ENCODE data around the gene CORO6.

Gene CORO6

DNA sequence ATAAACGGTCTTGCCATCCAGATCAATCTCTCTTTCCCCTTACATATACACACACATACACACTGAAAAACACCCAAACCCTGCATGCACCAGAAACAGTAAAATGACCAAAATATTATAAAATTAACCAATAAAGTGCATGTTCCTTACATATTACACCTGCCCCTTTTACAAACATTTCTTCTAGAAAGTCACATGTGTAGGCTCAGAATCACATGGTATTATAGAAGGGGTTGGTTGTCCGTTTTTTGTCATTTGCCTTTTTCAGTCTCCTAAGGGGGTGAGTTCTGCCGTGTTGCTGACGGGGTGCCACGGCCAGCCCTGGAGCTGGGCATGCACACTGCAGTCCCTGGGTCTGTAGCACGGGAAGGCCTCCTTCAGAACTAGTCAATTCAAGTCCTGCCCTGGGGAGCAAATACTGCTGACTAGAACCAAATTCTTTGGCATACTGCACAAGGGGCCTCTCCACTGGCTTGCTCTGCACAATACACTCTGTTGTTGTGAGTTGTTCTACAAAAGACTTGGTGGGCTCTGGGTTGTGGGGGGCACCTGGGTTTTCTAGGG is 8.0 kb upstream of the CORO6 start:
- no peak for DNase-seq (ENCODE audit: low read depth in 2 of 2)

DNA sequence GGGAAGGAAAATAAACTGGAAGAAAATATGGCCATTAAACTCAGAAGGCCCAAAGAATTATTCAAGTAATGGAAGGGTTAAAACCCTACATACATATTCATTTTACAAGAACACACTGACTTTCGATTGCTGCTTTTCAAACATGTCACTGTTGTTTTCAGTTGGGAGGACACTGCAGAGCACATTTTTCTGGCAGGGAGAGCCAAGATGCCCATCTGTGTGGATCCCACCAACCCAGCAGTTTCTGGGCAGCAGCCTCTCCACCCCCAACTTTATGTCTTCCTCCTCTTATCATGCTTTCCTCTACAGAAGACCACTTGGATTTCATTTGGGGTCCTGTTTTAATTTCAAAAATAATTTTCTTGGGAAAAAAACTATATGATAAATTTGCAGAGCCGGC is 7.1 kb upstream of the CORO6 start:
- DNase-seq (ENCODE audit: low read depth in 2 of 2): no peak

DNA sequence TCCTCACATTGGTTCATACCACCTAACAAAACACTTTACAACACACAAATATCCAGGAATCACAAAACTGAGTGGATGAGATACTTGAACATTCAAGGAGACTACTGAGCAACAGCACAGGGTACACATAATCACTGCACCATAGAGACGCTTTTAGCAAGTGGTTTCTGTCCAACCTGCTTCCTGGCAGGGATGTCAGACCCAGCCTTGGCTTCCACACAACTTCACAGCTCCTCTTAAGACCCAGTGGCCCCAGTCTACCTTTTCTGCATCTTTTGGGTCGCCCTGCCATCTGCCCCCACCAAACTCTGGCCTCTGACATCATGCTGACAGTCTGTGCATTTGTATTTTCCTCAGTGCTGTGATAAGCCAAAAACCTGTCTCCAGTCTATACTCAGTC is 5.9 kb upstream of the CORO6 start:
- no peak for DNase-seq (ENCODE audit: low read depth in 2 of 2)

DNA sequence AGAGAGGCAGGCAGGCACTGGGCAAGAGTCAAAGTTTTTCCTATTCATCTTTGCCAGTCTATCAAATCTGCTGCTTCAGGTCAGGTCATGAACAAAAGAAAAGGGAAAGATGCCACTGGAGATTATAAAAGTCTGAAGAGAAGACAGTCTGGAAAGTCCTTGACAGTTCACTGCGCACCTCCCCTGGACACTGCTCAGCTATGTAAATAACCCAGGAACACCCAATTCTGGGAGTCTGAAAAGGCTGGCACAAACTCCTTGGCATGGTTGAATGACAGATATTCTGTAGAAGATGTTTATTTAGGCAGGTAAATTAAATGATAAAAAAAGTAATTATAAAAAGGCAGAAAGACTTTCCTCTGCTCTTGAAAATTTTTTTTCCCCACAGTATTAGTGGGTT is 5.2 kb upstream of the CORO6 start:
- DNase-seq (ENCODE audit: low read depth in 2 of 2): no peak

DNA sequence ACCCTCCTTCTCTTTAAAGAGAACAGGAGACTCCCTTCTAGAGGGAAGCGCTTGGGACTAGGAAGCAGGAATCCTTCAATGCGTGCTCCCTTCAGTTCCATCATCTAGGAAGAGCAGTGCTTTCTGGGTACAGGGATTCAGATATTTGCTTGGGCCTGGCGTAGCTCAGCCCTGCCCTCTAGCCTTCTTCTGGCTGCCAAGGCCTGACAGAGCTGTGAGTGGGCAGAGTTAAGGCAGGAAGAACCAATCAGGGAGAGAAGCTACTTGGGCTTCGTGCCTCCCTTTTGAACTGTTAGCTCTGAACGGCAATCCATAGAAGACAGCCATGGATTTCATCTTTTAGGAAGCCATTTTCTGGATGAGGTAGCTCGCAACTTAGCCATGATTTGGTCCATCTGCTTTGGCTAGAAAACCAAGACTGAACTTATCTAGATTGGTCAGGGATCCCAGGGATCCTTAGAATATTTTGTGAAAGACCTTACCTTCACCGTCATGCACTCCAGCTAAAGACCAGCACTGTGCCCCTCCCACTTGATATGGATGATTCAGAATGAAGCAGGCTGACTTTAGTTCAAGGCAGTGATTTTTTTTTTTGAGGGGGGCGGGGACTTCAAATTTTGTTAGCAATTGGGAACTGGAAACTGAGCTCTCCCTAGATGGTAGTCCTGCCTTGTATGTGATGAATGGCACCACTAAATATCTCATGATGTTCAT is 2.5 kb upstream of the CORO6 start:
- DNase-seq (ENCODE audit: low read depth in 2 of 2): no peak

DNA sequence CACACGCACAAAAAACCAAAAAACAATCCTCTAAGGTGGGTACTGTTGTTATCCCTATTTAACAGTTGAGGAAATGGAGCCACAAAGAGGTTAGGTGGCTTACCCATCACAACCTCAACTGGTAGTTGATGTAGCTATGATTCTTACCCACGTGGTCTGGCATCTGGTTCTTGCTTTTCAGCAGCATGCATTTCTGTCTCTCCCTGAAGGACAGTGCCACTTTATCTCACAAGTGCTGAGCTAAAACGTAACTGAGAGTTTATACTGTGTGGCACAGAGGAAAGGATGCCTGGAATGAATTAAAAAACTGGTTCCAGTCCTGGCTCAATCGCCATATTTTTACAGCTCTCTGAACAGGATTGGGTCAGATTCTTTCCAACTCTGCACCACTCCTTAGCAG is 1.9 kb upstream of the CORO6 start:
- no peak for DNase-seq (ENCODE audit: low read depth in 2 of 2)

DNA sequence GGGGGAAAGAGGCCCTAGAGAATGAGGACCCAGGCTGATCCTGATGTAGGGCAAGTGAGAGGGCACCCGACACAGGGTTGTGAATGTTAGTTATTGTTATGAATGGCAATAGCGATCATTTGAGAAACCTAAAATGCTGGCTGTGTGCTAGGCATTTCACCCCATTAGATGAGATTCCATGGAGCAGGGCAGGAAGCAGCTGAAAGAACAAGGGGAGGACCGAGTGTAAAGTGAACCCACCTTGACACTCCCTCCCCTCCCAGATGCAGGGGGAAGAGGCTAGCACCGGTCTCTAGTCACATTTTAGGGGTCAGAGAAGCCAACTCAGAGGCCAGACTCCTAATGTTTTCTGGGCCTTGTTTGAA is 553 bp upstream of the CORO6 start:
- no peak for DNase-seq (ENCODE audit: low read depth in 2 of 2)

DNA sequence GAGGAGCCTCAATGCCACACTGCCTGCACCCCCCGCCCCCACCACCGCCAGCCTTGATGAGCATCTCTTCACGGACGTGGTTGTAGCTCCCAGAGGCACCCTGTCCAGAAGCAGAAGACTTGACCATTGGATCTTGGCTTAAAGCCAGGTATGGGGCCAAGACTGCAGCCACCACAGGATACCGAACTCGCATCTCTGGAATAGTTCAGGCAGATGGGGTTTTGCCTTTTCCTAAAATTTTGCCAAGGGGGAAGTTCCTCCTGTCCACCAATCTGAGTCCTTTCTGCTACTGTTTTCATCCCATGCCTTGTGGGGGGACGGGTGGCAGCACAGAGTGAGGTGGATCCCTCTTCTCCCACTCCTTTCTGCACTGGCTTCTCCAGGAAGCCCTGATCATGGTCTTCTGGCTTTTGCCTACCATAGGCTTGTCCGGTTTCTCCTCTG is 939 bp downstream of the CORO6 start:
- DNase-seq (ENCODE audit: low read depth in 2 of 2): no peak

DNA sequence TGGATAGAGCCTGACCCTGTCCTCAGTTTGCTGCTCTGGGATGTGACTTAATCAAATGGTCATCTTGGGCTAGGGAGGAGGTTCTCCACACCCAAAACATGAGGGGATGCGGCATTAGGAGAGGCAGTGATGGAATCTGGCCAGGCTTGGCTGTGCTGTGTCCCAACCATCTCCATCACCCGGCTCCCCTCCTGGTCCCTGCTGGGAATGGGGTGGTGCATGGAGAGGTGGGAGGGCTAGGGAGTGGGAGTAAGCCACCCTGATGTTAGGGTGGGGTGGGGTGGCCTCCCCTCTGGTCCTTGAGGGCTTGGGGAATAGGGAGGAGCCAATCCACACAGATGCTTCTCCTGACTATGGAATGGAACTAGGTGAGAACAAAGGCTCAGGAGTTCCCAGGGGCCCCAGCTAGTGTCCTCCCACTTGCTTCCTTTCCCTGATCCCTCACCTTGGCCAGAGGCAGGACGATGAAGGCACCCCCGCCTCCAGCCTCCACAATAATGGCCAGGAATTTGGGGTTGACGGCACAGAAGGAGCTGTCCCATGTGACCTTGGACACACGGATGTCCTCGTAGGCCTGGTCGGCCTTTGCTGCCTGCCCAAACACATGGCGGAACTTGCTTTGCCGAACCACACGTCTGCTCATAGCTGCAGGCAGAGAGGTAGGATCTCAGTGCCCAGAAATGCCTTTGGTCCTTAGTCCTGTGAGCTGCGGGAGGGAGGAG is 1.8 kb downstream of the CORO6 start:
- no peak for DNase-seq (ENCODE audit: low read depth in 2 of 2)

DNA sequence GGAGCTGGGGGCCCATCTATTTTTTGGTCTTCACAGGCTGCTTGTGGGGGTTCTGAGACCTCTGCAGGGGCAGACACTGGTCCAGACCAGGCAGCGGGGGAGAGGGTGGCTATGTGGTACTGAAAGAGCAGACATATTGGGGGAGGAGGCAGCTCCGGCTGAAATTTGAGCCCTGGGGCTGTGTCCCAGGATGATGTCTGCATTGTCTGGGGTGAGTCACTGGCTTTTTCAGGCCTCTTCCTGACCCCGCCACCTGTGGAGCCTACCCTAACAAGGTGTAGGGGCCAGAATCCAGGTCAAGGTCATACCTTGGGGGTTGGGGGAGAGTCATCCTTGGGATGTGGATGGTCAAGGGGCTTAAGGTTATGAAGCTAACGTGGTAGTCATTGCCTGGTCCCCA is 2.4 kb downstream of the CORO6 start:
- no peak for DNase-seq (ENCODE audit: low read depth in 2 of 2)

DNA sequence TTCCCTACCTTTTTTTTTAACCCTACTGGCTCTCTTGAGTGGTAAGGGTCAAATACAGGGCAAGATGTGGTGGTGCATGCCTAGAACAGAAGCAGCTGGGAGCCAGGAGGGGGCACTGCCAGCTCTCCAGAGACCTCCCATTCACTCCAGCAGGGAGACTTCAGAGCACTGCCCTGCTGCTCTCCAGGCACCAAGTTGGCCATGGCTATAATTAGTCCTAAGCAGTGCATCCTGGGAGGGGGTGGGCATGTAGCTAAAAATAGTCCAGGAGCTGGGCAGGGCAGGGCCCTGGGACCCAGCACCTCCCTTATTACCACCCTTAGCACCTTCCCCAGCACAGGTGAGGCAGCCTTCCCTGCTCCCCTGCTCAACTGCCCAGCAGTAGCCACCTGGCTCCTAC is 3.5 kb downstream of the CORO6 start:
- DNase-seq (ENCODE audit: low read depth in 2 of 2): no peak

DNA sequence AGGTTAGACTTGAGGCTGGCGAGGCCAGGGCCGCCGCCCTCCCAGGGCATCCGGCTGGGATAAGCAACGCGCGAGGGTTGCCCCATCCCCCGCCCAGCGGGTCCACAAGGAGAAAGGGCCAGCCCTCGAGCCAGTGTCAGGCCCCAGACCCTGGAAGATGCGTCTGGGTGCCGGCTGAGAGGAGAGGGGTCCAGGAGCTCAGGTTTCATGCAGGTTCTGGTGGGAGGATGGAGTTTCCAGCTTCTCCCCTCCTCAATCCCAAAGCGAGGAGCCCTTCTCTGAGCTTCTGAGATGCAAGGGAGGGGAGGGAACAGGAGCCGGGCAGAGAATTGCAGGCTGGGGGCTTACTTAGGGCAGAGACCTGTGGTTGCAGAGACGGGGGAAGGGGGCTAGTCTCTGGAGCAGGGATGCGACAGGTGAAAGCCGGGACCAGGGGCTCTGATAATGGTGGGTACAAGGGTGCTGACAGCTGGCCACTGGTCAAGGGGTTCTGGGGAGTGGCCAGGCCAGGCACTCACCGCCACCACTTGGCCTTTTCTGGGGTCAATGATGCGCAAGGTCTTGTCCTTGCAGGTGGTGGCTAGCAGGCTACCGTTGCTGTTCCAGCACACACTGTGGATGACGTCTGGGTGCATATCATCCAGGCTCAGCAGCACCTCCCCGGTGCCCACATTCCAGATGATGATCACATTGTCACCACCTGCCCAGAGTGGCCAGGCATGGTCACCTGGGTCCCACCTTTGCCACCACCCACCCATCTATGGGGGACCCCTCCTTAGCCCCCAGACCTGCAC is 4.2 kb downstream of the CORO6 start:
- no peak for DNase-seq (ENCODE audit: low read depth in 2 of 2)

DNA sequence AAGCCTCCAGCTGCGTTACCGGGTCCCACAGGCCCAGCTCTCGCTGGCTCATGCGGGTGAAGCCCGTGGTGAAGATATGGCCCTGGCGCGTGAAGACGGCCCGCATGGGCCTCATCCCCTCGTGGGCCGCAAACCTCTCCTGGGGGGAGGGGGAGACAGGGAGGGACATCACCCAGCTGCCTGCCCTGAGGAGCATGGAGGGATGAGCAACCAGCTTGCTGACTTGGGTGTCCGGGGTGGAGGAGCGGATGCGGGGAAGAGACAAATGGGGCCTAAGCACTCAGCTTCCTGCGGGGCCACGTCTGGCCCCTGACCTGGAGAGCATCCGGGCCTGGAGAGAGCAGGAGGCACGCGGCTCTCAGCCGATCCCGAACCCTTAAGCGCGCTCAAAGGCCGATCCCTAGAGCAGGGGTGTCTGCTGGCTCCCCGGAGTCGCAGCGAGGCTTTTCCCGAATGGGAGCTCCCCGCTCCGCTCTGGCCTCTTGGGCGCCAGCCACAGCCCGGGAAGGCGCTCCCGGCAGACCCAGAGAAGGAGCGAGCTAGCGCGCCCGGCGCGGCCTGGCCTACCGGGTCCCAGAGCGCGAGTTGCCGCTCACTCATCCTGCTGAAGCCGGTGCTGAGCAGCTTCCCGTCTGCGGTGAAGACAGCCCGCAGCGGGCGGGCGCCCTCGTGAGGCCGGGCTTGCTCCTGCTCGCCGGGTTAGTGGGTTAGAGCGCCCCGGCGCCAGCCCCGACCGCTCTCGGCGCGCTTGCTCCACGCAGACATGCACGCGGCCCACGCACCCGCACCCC is 5.0 kb downstream of the CORO6 start:
- DNase-seq (ENCODE audit: low read depth in 2 of 2): peak; percentile 81 to 84

DNA sequence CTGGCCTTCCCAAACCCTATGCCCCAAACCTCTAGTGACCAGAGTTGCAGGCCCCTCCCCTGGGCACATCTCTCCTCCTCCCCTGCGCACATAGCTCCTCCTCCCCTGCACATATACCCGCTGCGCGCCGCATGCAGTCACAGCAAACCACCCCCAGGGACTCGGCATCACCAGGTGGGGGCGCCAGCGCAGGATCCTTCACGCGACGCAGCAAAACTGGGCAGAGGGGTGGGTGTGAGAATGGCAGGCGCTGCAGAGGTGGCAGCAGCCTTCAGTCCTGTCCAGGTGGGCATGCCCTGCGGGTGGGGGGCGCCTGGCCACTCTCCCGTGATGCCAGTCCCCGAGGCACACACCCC is 5.6 kb downstream of the CORO6 start:
- DNase-seq (ENCODE audit: low read depth in 2 of 2): peak; percentile 84 to 91

DNA sequence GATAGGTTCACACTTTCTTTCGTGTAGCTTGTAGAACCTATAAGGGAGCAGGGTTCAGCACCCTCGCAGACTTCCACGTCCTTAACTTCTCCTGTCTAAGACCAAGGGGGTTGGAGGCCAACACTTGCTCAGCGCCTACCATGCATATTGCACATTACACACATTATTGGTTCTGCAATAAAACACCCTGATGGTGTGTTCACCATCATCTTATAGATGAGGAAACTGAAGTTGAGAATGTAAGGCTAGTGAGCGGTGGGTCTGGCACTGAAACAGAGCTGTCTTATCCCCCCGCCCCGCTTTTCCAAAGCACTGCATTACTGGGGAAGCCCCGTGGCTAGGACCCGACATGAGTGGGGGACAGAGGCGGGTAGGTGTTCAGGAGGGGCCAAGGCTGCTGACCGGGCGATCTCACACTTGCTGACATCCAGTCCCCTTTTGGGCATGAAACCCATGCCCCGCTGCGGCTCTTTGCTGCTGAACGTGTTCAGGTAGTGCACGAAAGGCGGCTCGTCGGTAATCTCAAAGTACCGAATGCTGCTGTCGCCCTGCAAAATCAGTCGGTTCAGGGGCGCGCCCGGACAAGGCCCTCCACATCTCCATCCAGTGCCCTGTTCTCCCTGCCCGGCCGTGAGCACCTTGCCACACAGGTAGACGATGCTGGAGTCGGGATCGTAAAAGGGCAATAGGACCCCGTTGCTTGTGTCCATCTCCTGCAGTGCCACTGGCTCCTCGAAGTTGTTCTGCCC is 6.2 kb downstream of the CORO6 start:
- no peak for DNase-seq (ENCODE audit: low read depth in 2 of 2)

DNA sequence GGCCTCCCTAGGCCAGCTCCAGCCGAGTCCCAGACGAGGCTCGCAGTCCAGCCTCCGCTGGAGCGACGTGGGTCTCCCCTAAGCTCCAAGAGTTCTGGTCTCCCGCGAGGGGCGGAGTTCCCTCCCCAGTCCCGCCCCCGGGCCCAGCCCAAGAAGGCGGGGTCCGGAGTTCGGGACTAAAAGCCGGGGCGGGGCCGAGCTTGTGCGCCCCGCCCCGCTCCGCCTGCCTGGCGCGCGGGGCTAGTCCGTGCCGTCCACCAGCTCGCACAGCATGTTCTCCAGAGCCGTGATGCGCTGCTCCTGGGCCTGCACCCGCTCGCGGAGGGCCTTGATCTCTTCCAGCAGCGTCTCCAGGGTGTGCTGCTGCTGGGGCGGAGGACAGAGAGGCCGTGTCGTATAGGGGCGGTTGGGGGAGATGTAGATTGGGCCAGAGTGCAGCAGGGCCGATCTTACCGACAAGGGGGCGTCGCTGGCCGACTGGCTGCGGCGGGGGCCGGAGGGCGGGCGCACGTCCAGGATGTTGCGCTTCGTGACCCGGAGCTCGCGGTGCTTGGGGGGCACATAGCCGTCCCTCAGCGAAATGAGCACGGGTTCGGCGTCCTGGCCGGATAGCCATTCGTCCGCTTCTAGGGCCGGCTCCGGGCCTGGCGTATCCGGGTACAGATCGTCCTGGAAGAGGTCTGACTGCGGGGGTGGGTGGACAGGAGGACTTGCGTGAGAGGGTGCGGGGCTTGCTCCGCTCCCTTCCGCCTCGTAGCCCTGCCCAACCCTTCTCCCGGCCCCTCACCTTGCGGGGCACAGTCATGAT is 7.0 kb downstream of the CORO6 start:
- DNase-seq (ENCODE audit: low read depth in 2 of 2): peak; percentile 76 to 79

DNA sequence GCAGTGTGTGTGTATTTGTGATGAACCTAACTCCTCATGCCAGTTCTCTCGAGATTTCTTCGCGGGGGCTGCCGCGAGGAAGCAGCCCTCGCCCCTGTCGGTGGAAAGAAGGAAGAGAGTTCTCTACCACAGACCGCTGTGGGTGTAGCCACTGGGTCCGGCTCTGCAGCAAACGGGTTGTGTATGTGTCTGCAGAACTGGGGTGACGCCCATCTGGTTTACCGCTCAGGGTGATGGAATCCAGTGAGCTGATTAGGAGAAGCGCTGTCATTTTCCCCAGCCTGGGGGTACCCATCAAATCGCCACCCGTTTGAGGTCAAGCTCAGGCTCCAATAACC is 7.7 kb downstream of the CORO6 start:
- DNase-seq (ENCODE audit: low read depth in 2 of 2): no peak

DNA sequence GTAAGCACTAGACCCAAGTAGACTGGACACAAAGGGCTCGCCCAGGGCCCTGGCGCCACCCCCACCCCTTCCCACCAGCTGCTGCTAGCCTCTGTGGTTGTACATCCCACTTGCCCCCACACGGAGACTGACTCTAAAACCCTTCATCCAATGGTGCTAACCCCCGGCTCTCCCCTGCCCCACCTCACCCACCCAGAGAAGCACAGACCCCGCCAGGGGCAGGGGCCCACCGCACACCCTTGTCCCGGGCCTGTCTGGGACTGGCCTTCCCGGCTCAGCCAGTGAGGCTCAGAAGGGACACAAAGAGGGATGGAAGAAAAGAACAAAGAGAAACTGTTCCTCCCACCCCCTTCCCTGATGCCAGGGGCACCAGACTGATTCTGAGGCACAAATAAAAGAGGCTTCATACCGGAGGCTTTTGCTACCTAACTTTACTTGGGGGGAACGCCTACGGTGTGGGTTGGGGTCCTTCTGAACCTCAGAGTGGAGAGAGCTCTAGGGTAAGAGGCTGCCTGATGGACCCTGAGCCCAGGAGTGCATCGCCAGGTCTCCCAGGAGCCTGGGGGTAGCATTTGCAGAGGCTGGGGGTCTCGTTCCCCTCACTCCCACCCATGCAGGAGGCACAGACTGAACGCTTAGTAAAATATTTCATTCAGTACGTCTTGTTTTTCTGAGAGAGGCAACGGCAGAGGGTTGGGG is 8.2 kb downstream of the CORO6 start:
- no peak for DNase-seq (ENCODE audit: low read depth in 2 of 2)

DNA sequence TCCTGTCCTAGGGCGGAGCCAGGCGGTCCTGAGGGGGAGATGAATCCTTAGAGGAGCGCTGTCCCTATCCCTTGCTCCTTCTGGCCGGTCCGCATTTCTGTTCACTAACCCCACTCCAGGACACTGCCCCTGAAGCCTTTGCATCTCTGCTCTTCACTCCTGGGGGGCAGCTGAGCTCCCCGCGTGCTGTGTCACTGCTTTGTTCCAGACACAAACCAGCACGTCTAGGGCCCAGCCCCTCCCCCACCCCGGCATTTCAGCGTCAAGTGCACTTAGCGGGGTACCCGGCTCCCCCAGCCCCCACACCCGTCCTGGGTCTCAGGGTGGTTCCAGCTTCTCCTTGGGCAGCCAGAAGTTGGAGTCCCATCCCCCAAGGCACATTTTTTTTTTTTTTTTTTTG is 8.9 kb downstream of the CORO6 start:
- no peak for DNase-seq (ENCODE audit: low read depth in 2 of 2)

DNA sequence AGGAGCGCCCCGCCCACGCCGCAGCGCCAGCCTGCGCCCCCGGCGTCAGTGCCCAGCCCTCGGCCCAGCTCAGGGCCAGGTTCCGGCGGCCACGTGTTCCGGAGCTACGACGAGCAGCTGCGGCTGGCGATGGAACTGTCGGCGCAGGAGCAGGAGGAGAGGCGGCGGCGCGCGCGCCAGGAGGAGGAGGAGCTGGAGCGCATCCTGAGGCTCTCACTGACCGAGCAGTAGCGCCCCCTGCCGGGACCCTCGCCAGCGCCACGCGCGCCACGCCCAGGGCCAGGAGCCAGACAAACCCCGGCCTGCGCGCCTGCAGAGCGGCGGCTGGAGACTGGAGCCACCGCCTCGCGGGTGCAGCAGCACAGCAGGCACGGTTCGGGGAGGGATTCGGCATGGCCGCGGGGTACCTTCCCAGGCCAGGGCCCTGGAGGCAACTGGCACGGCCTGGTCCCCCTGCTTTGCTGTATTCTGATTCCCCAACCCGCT is 9.3 kb downstream of the CORO6 start:
- DNase-seq (ENCODE audit: low read depth in 2 of 2): peak; percentile 95 to 97
